GM10248 (cell line): ENCODE data around the gene ADGRG1.

Experiments
- CTCF ChIA-PET: fragments of 300-600 bp; sonication (Branson Sonifier 250); formaldehyde crosslinking; extraction: SDS; loops from one replicate; lab custom pipeline; 2021; ENCODE audit warnings: antibody characterized with exemption; lab: Yijun Ruan, JAX
- POLR2A ChIA-PET: fragments of 350-650 bp; sonication (Branson Sonifier 250); formaldehyde crosslinking; extraction: SDS; loops from one replicate; lab custom pipeline; 2020; ENCODE audit warnings: antibody characterized with exemption; lab: Yijun Ruan, JAX
- DNase-seq: peaks from one replicate; pipeline ENCODE4 v3.0.0; 2012; ENCODE audit errors: extremely low spot score
- CTCF ChIP-seq: IDR thresholded peaks from 2 replicates; pipeline ENCODE4 v1.5.1; 2012; ENCODE audit warnings: mild to moderate bottlenecking, low read depth; ENCODE audit errors: extremely low read depth, missing control alignments, control extremely low read depth

ADGRG1 gene

DNA sequence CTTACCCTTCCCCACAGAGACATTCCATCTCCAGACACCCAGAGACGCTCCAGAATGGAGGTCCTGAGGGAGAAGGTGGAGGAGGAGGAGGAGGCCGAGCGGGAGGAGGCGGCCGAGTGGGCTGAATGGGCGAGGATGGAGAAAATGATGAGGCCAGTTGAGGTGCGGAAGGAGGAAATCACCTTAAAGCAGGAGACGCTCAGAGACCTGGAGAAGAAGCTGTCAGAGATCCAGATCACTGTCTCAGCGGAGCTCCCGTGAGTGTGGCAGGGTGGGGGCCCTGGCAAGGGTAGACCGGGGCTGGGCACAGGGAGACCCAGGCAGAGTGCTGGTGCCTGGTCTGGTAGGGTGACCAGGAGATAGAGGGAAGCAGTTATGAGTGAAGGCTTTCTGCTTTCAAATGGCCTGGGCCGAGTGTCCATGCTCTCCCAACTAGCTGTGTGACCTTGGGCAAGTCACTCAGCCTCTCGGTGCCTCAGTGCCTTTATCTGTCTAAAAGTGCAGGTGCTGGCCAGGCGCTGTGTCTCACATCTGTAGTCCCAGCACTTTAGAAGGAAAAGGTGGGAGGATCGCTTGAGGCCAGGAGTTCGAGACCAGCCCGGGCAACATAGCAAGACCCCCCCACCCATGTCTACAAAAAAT lies 69.6 kb downstream of the ADGRG1 start:
- ChIA-PET POLR2A (no interaction called here), CTCF (no interaction called here)
- no peak for TF ChIP-seq CTCF
- DNase-seq = no peak

GRCh38 chr16:57698812-57699405 lies 70.5 kb downstream of the ADGRG1 start:
- ChIA-PET POLR2A (no interaction called here), CTCF (no interaction called here)
- no peak for DNase-seq
- TF ChIP-seq CTCF = no peak

DNA sequence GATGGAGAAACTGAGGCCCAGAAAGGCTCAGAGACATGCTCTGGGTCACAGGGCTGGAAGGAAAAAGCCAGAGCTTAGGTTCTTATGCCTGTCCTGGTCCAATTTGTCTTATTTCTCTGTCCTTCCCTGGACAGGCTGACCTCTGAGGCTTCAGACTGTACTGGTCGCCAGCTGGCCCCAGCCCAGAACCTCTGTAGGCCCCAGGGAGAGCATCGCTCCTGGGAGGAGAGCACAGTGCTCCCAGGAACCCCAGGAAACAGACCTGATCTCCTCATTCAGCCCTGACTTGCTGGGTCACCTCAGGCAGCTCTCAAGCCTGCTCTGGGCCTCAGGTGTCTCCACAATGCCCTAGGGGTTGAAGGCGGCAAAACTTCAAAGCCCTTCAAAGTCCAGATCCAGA lies 71.1 kb downstream of the ADGRG1 start:
- TF ChIP-seq CTCF = no peak
- ChIA-PET CTCF (no interaction called here), POLR2A (no interaction called here)
- DNase-seq = no peak

- CTCF ChIA-PET = no interaction called here
- POLR2A ChIA-PET = no interaction called here
- DNase-seq = no peak
- TF ChIP-seq CTCF = no peak
These were observed 71.5 kb downstream of the ADGRG1 start for GRCh38 chr16:57699899-57700298.

- CTCF ChIA-PET = interaction anchor here (1.4 kb wide), 1 partner anchor 8 kb away, joined by 3 read pairs; no protein-coding TSS in a partner anchor
- POLR2A ChIA-PET = no interaction called here
- DNase-seq = no peak
- no peak for TF ChIP-seq CTCF
These were observed 72.5 kb downstream of the ADGRG1 start for GRCh38 chr16:57700781-57701551.

GRCh38 chr16:57701759-57702371 lies 73.4 kb downstream of the ADGRG1 start:
- ChIA-PET POLR2A (no interaction called here), CTCF (interaction anchor here (1.0 to 1.4 kb wide), 2 partner anchors 9 to 10 kb away, joined by 3 to 4 read pairs; no protein-coding TSS in a partner anchor)
- TF ChIP-seq CTCF = no peak
- no peak for DNase-seq
